ENCODE measurements around the gene PLIN3.

The PLIN3 gene

DNA sequence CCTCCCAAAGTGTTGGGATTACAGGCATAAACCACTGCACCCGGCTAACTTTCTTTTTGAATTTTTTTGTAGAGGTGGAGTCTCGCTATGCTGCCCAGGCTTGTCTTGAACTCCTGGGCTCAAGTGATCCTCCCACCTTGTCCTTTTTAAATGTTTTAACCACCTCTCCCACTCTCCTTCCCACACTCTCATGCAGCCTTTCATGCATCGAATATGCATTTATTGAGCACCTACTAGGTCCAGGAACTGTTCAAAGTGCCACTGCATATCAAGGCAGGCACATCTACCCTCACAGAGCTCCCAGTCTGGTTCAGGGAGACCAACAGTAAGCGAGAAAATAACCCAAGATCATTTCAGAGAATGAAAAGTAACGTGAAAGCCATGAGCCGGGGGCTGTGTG, 37.1 kb downstream of the PLIN3 start:
- Histone ChIP-seq H3K4me3 (ENCODE audit: low read depth, low read length) (no peak overlapping the region), H3K36me3 (ENCODE audit: control insufficient read depth in 2 of 2, insufficient read depth in 1 of 2, low read length in 2 of 2) (no peaks in the 10 kb centered on the region), H3K4me1 (ENCODE audit: control insufficient read depth, insufficient read depth, low read length) (no peaks in the 10 kb centered on the region), H3K27ac (ENCODE audit: extremely low read depth, low read depth, low read length) (no peak overlapping the region), H3K9me3 (ENCODE audit: control insufficient read depth, insufficient read depth, low read depth, low read length) (no peaks in the 10 kb centered on the region)
- ChIA-PET CTCF (interaction anchor here (0.6 to 0.7 kb wide), 2 partner anchors 81 to 93 kb away, joined by 3 read pairs; no protein-coding TSS in a partner anchor), POLR2A (no interaction called here)
- TF ChIP-seq ZFHX2 (tag by site-specific recombination; conservative IDR thresholded peaks at IDR 0.05) (peak; percentile 66), GLI2 (tag by site-specific recombination; IDR thresholded peaks at IDR 0.05; ENCODE audit: borderline replicate concordance, low read depth) (no peak), ZNF747 (tag by site-specific recombination; IDR thresholded peaks at IDR 0.05) (no peak), ZNF664 (tag by site-specific recombination; IDR thresholded peaks at IDR 0.05) (peak; percentile 97), ZNF600 (tag by site-specific recombination; IDR thresholded peaks at IDR 0.05) (no peak), ZNF561 (tag by site-specific recombination; IDR thresholded peaks at IDR 0.05; ENCODE audit: borderline replicate concordance) (no peak), ZNF174 (tag by site-specific recombination; IDR thresholded peaks at IDR 0.05) (no peak), EGR2 (tag by site-specific recombination; IDR thresholded peaks at IDR 0.05; ENCODE audit: low read depth) (peak; percentile 57; the same call in 1 of the 2 replicates)
- TF ChIP-seq, protein P1, sequence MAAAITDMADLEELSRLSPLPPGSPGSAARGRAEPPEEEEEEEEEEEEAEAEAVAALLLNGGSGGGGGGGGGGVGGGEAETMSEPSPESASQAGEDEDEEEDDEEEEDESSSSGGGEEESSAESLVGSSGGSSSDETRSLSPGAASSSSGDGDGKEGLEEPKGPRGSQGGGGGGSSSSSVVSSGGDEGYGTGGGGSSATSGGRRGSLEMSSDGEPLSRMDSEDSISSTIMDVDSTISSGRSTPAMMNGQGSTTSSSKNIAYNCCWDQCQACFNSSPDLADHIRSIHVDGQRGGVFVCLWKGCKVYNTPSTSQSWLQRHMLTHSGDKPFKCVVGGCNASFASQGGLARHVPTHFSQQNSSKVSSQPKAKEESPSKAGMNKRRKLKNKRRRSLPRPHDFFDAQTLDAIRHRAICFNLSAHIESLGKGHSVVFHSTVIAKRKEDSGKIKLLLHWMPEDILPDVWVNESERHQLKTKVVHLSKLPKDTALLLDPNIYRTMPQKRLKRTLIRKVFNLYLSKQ (tag by site-specific recombination; IDR thresholded peaks at IDR 0.05; ENCODE audit: borderline replicate concordance), result no peak

DNA sequence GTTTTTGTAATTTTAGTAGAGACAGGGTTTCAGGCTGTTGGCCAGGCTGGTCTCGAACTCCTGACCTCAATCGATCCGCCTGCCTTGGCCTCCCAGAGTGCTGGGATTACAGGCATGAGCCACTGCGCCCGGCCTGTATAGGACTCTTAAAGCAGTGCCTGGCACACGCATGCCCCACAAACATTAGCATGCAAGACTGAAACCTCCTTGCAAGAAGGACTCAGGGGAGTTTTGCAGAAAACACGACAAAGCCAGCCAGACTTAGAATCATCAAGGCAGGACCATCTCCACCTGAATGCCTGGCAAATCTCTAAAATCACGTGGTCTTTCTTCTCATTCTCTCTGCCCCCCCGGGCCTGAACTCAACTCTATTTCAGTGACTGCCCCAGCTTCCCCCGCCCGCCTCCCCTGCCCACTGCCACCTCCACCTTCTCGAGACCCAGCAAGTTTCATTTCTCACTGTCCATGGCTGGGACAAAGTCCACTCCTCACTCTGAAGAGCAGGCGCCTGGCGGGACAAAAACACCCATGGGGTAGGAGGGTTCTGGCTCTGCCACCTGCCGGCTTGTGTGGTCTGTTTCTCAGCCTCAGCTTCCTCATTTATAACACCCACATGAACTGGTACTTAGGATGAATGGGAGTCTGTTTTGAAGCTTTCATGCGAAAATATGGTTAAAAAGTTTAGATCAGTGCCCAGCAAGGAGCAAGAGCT, 38.3 kb downstream of the PLIN3 start:
- no peak overlapping the region for H3K4me3 ChIP-seq (ENCODE audit: low read depth, low read length)
- ChIA-PET CTCF (interaction anchor here (1.0 to 1.2 kb wide), 2 partner anchors 19 to 38 kb away, joined by 3 to 4 read pairs; no protein-coding TSS in a partner anchor), POLR2A (interaction anchor here (0.7 kb wide), 1 partner anchor 7 kb away, joined by 3 read pairs; no protein-coding TSS in a partner anchor)
- no peaks in the 10 kb centered on the region for H3K9me3 ChIP-seq (ENCODE audit: control insufficient read depth, insufficient read depth, low read depth, low read length)
- no peak overlapping the region for H3K27ac ChIP-seq (ENCODE audit: extremely low read depth, low read depth, low read length)
- H3K36me3 ChIP-seq (ENCODE audit: control insufficient read depth in 2 of 2, insufficient read depth in 1 of 2, low read length in 2 of 2), result no peaks in the 10 kb centered on the region
- TF ChIP-seq EGR2 (tag by site-specific recombination; IDR thresholded peaks at IDR 0.05; ENCODE audit: low read depth), result peak; percentile 81
- TF ChIP-seq ZNF266 (tag by site-specific recombination; IDR thresholded peaks at IDR 0.05; ENCODE audit: low read depth), result no peak
- TF ChIP-seq, protein P2, sequence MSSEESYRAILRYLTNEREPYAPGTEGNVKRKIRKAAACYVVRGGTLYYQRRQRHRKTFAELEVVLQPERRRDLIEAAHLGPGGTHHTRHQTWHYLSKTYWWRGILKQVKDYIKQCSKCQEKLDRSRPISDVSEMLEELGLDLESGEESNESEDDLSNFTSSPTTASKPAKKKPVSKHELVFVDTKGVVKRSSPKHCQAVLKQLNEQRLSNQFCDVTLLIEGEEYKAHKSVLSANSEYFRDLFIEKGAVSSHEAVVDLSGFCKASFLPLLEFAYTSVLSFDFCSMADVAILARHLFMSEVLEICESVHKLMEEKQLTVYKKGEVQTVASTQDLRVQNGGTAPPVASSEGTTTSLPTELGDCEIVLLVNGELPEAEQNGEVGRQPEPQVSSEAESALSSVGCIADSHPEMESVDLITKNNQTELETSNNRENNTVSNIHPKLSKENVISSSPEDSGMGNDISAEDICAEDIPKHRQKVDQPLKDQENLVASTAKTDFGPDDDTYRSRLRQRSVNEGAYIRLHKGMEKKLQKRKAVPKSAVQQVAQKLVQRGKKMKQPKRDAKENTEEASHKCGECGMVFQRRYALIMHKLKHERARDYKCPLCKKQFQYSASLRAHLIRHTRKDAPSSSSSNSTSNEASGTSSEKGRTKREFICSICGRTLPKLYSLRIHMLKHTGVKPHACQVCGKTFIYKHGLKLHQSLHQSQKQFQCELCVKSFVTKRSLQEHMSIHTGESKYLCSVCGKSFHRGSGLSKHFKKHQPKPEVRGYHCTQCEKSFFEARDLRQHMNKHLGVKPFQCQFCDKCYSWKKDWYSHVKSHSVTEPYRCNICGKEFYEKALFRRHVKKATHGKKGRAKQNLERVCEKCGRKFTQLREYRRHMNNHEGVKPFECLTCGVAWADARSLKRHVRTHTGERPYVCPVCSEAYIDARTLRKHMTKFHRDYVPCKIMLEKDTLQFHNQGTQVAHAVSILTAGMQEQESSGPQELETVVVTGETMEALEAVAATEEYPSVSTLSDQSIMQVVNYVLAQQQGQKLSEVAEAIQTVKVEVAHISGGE (tag by site-specific recombination; conservative IDR thresholded peaks at IDR 0.05; ENCODE audit: low read depth), result no peak
- TF ChIP-seq, protein P3, sequence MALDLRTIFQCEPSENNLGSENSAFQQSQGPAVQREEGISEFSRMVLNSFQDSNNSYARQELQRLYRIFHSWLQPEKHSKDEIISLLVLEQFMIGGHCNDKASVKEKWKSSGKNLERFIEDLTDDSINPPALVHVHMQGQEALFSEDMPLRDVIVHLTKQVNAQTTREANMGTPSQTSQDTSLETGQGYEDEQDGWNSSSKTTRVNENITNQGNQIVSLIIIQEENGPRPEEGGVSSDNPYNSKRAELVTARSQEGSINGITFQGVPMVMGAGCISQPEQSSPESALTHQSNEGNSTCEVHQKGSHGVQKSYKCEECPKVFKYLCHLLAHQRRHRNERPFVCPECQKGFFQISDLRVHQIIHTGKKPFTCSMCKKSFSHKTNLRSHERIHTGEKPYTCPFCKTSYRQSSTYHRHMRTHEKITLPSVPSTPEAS (tag by site-specific recombination; IDR thresholded peaks at IDR 0.05), result no peak
- TF ChIP-seq, protein P4, sequence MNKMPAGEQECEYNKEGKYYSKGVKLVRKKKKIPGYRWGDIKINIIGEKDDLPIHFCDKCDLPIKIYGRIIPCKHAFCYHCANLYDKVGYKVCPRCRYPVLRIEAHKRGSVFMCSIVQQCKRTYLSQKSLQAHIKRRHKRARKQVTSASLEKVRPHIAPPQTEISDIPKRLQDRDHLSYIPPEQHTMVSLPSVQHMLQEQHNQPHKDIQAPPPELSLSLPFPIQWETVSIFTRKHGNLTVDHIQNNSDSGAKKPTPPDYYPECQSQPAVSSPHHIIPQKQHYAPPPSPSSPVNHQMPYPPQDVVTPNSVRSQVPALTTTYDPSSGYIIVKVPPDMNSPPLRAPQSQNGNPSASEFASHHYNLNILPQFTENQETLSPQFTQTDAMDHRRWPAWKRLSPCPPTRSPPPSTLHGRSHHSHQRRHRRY (tag by site-specific recombination; IDR thresholded peaks at IDR 0.05), result no peak
- TF ChIP-seq, protein P5, sequence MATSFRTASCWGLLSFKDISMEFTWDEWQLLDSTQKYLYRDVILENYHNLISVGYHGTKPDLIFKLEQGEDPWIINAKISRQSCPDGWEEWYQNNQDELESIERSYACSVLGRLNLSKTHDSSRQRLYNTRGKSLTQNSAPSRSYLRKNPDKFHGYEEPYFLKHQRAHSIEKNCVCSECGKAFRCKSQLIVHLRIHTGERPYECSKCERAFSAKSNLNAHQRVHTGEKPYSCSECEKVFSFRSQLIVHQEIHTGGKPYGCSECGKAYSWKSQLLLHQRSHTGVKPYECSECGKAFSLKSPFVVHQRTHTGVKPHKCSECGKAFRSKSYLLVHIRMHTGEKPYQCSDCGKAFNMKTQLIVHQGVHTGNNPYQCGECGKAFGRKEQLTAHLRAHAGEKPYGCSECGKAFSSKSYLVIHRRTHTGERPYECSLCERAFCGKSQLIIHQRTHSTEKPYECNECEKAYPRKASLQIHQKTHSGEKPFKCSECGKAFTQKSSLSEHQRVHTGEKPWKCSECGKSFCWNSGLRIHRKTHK (tag by site-specific recombination; IDR thresholded peaks at IDR 0.05), result no peak
- no peak for TF ChIP-seq ZNF571 (tag by site-specific recombination; IDR thresholded peaks at IDR 0.05)
- no peak for TF ChIP-seq BCL11A (tag by site-specific recombination; IDR thresholded peaks at IDR 0.05; ENCODE audit: low read depth)
- TF ChIP-seq ZFHX2 (tag by site-specific recombination; conservative IDR thresholded peaks at IDR 0.05), result peak; percentile 84
- no peak for TF ChIP-seq ZNF548 (tag by site-specific recombination; IDR thresholded peaks at IDR 0.05)
- TF ChIP-seq, protein P6, sequence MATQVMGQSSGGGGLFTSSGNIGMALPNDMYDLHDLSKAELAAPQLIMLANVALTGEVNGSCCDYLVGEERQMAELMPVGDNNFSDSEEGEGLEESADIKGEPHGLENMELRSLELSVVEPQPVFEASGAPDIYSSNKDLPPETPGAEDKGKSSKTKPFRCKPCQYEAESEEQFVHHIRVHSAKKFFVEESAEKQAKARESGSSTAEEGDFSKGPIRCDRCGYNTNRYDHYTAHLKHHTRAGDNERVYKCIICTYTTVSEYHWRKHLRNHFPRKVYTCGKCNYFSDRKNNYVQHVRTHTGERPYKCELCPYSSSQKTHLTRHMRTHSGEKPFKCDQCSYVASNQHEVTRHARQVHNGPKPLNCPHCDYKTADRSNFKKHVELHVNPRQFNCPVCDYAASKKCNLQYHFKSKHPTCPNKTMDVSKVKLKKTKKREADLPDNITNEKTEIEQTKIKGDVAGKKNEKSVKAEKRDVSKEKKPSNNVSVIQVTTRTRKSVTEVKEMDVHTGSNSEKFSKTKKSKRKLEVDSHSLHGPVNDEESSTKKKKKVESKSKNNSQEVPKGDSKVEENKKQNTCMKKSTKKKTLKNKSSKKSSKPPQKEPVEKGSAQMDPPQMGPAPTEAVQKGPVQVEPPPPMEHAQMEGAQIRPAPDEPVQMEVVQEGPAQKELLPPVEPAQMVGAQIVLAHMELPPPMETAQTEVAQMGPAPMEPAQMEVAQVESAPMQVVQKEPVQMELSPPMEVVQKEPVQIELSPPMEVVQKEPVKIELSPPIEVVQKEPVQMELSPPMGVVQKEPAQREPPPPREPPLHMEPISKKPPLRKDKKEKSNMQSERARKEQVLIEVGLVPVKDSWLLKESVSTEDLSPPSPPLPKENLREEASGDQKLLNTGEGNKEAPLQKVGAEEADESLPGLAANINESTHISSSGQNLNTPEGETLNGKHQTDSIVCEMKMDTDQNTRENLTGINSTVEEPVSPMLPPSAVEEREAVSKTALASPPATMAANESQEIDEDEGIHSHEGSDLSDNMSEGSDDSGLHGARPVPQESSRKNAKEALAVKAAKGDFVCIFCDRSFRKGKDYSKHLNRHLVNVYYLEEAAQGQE (tag by site-specific recombination; IDR thresholded peaks at IDR 0.05), result no peak
- H3K4me1 ChIP-seq (ENCODE audit: control insufficient read depth, insufficient read depth, low read length), result no peaks in the 10 kb centered on the region
